NCI-H460 (cell line): Measurements from ENCODE around the gene PCDHA13. TPM values are rescaled to one million over a fixed set of nuclear protein-coding genes. Genes with fewer than 3 reads are reported as not detected.
"Not testable (repeated sequence)": the region's sequence is repeated elsewhere in the genome, so short reads cannot be mapped to it uniquely, and the experiment has no call there.

Experiments
- DNase-seq: peaks from one replicate; pipeline ENCODE4 v3.0.0-alpha.2; 2016; ENCODE audit warnings: low read depth; ENCODE audit errors: extremely low read depth
- total RNA-seq: library from RNA; depleted of rRNA; stranded (reverse); fragments of >200 nt; shearing (Covaris generic); gene quantifications from 2 replicates; pipeline ENCODE4 v1.2.3, GENCODE V29; 2014

Gene PCDHA13
- total RNA-seq, 1 experiment from 2014 or later, result 1.3 TPM

- DNase-seq, result no peak
Observed at GRCh38 chr5:140868721-140869554, 13.0 kb upstream of the PCDHA13 start, which contains the start of gene PCDHA11. Gene PCDHA11 (plus strand): TSS chr5:140868957. CDS start chr5:140869104, 147 bp downstream.

- DNase-seq, result no peak
Observed at GRCh38 chr5:140869555-140869886, 12.4 kb upstream of the PCDHA13 start.

GRCh38 chr5:140870221-140871201 lies 11.4 kb upstream of the PCDHA13 start:
- no peak for DNase-seq

- peak; percentile 77 for DNase-seq
Observed at GRCh38 chr5:140875085-140876065, 6.5 kb upstream of the PCDHA13 start, which contains the start of gene PCDHA12. Gene PCDHA12 (plus strand): TSS chr5:140875308. CDS start chr5:140875473, 165 bp downstream.

GRCh38 chr5:140876541-140877261 lies 5.2 kb upstream of the PCDHA13 start:
- not testable (repeated sequence) for DNase-seq

GRCh38 chr5:140877262-140877581 lies 4.7 kb upstream of the PCDHA13 start:
- DNase-seq, result no peak

GRCh38 chr5:140882591-140882899 lies 621 bp downstream of the PCDHA13 start:
- DNase-seq, result peak; percentile 40

- no peak for DNase-seq
Observed at GRCh38 chr5:140883373-140883772, 1.4 kb downstream of the PCDHA13 start.

GRCh38 chr5:140883927-140884697 lies 2.2 kb downstream of the PCDHA13 start:
- no peak for DNase-seq

GRCh38 chr5:140916325-140916724 lies 34.4 kb downstream of the PCDHA13 start:
- no peak for DNase-seq

- no peak for DNase-seq
Observed at GRCh38 chr5:140923601-140924000, 41.7 kb downstream of the PCDHA13 start.

GRCh38 chr5:140925806-140926442 lies 44.0 kb downstream of the PCDHA13 start, which contains the start of gene PCDHAC1:
Gene PCDHAC1 (plus strand): TSS chr5:140926299. CDS start chr5:140926893, 594 bp downstream.
- DNase-seq, result no peak

GRCh38 chr5:140926443-140927227 lies 44.7 kb downstream of the PCDHA13 start:
- peak; percentile 80 for DNase-seq

- DNase-seq, result no peak
Observed at GRCh38 chr5:140927228-140927573, 45.3 kb downstream of the PCDHA13 start.
